GM10266 (cell line): Measurements from ENCODE around the gene TNKS1BP1.

Experiments
- DNase-seq: peaks from one replicate; pipeline ENCODE4 v3.0.0; 2012; ENCODE audit errors: extremely low spot score
- CTCF ChIP-seq: IDR thresholded peaks from 2 replicates; pipeline ENCODE4 v1.5.1; 2012; ENCODE audit warnings: mild to moderate bottlenecking, low read depth; ENCODE audit not compliant: control insufficient read depth, insufficient read depth; ENCODE audit errors: missing control alignments

Gene TNKS1BP1

GRCh38 chr11:57345555-57346211, 20.9 kb upstream of the TNKS1BP1 start:
- TF ChIP-seq CTCF = peak; percentile 82
- DNase-seq = peak; percentile 75

- DNase-seq = no peak
- no peak for TF ChIP-seq CTCF
Measured at GRCh38 chr11:57344826-57345225, 20.1 kb upstream of the TNKS1BP1 start.

DNA sequence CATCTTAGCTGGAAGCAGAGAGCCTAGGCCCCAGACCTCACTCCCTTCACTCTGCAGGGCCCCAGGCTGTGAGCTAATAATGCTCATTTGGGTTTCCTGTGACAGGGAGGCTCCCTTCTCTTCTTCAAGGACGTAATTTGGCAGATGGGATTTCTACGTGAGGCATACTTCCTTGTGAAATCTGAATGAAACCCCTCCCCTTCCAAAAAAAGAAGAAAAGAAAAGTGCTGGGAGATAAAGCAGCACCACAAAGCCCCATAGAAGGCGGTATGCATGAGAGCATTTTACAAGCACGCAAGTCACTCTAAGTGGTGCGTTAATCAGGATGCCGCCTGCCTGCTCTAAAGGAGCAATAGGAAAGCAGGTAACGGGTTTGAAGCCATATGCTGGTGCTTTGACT, 19.1 kb upstream of the TNKS1BP1 start:
- no peak for TF ChIP-seq CTCF
- DNase-seq = no peak

GRCh38 chr11:57342702-57343101, 17.9 kb upstream of the TNKS1BP1 start:
- TF ChIP-seq CTCF = no peak
- DNase-seq = no peak

DNA sequence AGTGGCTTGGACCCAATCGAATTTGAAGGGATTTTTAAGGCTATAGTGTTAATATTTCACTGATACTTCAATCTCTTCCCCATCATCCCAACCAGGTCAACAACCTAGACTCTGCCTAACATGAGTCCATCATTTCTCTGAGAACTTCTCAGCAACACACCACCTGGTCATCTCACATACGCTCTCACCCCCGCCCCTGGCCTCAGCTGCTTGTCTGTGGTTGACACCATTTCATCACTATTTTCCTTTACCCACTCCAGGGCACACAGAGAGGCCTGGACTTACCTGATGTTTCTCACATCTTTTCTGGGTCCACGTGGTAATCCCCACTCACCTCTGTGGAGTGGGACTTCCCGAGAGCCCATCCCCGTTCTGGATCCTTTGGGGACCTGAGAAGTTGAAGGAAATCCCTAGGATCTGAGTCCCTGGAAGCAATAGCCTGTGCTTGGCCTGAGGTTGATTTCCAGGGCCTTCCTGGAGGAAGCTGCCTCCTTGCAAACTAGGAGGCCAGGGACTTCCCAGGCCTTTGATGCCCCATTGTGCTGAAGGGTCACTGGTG, 16.6 kb upstream of the TNKS1BP1 start:
- no peak for DNase-seq
- TF ChIP-seq CTCF = no peak

DNA sequence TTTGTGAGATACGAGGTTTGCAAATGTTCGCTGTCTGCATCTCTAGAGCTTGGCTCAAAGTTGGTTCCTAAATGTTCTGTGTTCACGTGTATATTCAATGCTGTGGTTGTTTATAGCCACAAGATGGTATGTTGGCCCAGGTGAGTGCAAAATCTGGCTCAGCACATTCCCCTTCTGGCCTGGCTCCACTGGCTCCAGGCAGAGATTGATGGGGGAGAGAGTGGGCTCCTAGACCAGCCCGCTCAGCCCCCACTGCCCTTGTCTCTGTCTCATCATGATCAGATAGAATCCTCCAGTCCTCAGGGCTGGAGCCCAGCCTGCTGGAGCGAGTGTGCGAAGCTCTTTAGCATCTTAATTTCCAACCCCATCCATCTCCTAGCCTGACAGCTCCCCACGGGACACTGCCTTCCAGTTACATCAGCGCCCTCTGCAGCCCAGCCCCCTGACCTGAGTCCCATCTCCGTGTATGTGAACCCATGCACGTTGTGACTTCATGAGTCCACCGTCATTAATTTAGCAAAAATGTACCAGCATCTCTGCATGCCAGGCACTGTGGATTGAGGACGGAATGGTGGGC, 15.4 kb upstream of the TNKS1BP1 start:
- DNase-seq = no peak
- TF ChIP-seq CTCF = peak; percentile 21

- DNase-seq = no peak
- no peak for TF ChIP-seq CTCF
Measured at GRCh38 chr11:57339328-57339727, 14.6 kb upstream of the TNKS1BP1 start.
